Upper lobe of left lung (tissue), 6 donors: ENCODE data around the gene MMP3. TPM values are rescaled to one million over a fixed set of nuclear protein-coding genes. Genes with fewer than 3 reads are reported as not detected.

Experiments
- ATAC-seq, 2 donors: fragments of 200-7000 bp; cut with Tn5 transposase; one replicate each; pipeline ENCODE4 v1.9.1; 2022; ENCODE audit warnings: mild to moderate bottlenecking in 2 of 2, moderate library complexity in 2 of 2; ENCODE audit not compliant: low FRiP score in 2 of 2
- DNase-seq, 2 donors: peaks; one replicate each; pipeline ENCODE4 v3.0.0-alpha.2; 2019 to 2020
- H3K27ac ChIP-seq, 4 donors: fragments of 200-600 bp; sonication (generic); one replicate each; pipeline ENCODE4 v1.5.1; 2016 to 2019
- H3K27me3 ChIP-seq, 4 donors: fragments of 200-600 bp; sonication (generic); one replicate each; pipeline ENCODE4 v1.5.1; 2017 to 2019
- H3K36me3 ChIP-seq, 4 donors: fragments of 200-600 bp; sonication (generic); one replicate each; pipeline ENCODE4 v1.5.1; 2016 to 2019
- H3K4me1 ChIP-seq, 4 donors: fragments of 200-600 bp; sonication (generic); one replicate each; pipeline ENCODE4 v1.5.1; 2018 to 2019
- H3K4me3 ChIP-seq, 4 donors: fragments of 200-600 bp; sonication (generic); one replicate each; pipeline ENCODE4 v1.5.1; 2017 to 2019; ENCODE audit warnings: mild to moderate bottlenecking in 2 of 4, moderate library complexity in 1 of 4
- H3K9me3 ChIP-seq, 4 donors: fragments of 200-600 bp; sonication (generic); one replicate each; pipeline ENCODE4 v1.5.1; 2018 to 2019
- CTCF ChIP-seq, 6 experiments: fragments of 450-650 bp in 4 of 6; fragments of 200-600 bp in 2 of 6; sonication (generic) in 2 of 6; IDR thresholded peaks; one replicate each; pipeline ENCODE4 v1.5.1; 2016 to 2019; ENCODE audit warnings: antibody characterized with exemption in 6 of 6
- EP300 ChIP-seq, 4 donors: sonication (generic); formaldehyde crosslinking; IDR thresholded peaks; one replicate each; pipeline ENCODE4 v1.5.1; 2017; ENCODE audit warnings: antibody characterized with exemption in 4 of 4, control low read depth in 2 of 4
- POLR2A ChIP-seq, 4 donors: fragments of 450-650 bp; IDR thresholded peaks; one replicate each; pipeline ENCODE4 v1.5.1; 2016 to 2017; ENCODE audit warnings: antibody characterized with exemption in 4 of 4, mild to moderate bottlenecking in 2 of 4
- POLR2AphosphoS5 ChIP-seq, 2 donors: sonication (generic); formaldehyde crosslinking; IDR thresholded peaks; one replicate each; pipeline ENCODE4 v1.5.1; 2017; ENCODE audit warnings: antibody characterized with exemption in 2 of 2
- WGBS, 2 donors: methylation state at CpG; one replicate each; pipeline ENCODE4 v1.1.5; 2017 to 2018; 5-methylcytosine and 5-hydroxymethylcytosine counted together
- total RNA-seq, 6 donors: library from RNA; depleted of rRNA in 4 of 6; stranded (reverse); fragments of >200 nt in 4 of 6; gene quantifications; one replicate each; pipeline versions ENCODE4 v1.1.0 to v1.2.1, GENCODE V29; 2016 to 2021
- donor health status: DM: no; HTN: no; CAD: no; lungs with moderate emphysema.
- donor health status: DM: no; HTN: yes; CAD: no; lungs with severe emphysema.

MMP3 gene
- total RNA-seq, 6 donors from 2014 or later: 0.47 to 1.8 TPM; not detected in 4

- WGBS, 2 donors: 87 to 90% methylated on average over 4 of the region's 4 CpGs
- DNase-seq: no peak
- peaks cover 0 to 6% (median 0%) of the 10 kb centered on the region in 4 donors for H3K4me1 ChIP-seq
- TF ChIP-seq POLR2A (IDR thresholded peaks at IDR 0.05): no peak
- TF ChIP-seq EP300 (IDR thresholded peaks at IDR 0.05): no peak
- no peak for TF ChIP-seq POLR2AphosphoS5 (IDR thresholded peaks at IDR 0.05)
- TF ChIP-seq CTCF (IDR thresholded peaks at IDR 0.05): no peak
- ATAC-seq: no peak
- H3K4me3 ChIP-seq: no peak overlapping the region
- no peaks in the 10 kb centered on the region for H3K36me3 ChIP-seq
- no peaks in the 10 kb centered on the region for H3K9me3 ChIP-seq
- H3K27ac ChIP-seq: no peak overlapping the region
- H3K27me3 ChIP-seq: no peaks in the 10 kb centered on the region
Measured at GRCh38 chr11:102791271-102792036, 52.0 kb downstream of the MMP3 start.

GRCh38 chr11:102788334-102788995 lies 54.9 kb downstream of the MMP3 start:
- no peak for TF ChIP-seq EP300 (IDR thresholded peaks at IDR 0.05)
- no peak for TF ChIP-seq CTCF (IDR thresholded peaks at IDR 0.05)
- no peak for TF ChIP-seq POLR2A (IDR thresholded peaks at IDR 0.05)
- TF ChIP-seq POLR2AphosphoS5 (IDR thresholded peaks at IDR 0.05): no peak
- no peak overlapping the region for H3K4me3 ChIP-seq
- H3K27me3 ChIP-seq: no peaks in the 10 kb centered on the region
- WGBS, 2 donors: 87 to 91% methylated on average over 8 of the region's 8 CpGs
- ATAC-seq: no peak
- H3K36me3 ChIP-seq: no peaks in the 10 kb centered on the region
- no peaks in the 10 kb centered on the region for H3K4me1 ChIP-seq
- no peak overlapping the region for H3K27ac ChIP-seq
- no peaks in the 10 kb centered on the region for H3K9me3 ChIP-seq
- DNase-seq: no peak

Other genes with a start within 250 kb of the MMP3 start
- not detected for gene MMP20, start 218.3 kb downstream of the MMP3 start, total RNA-seq
- not detected for gene MMP27, start 137.8 kb downstream of the MMP3 start, total RNA-seq
- 1 to 10 TPM in 3 of 6 donors, under 1 TPM in 3; under 0.01 to 2.7 (median 0.83) TPM for gene MMP8, start 118.7 kb downstream of the MMP3 start, total RNA-seq
- gene MMP10, start 63.0 kb downstream of the MMP3 start, total RNA-seq: 1 to 10 TPM in 1 of 6 donors, not detected in 5; 1.3 TPM
- gene MMP1, start 45.4 kb downstream of the MMP3 start, total RNA-seq: 10 to 100 TPM in 1 of 6 donors, 1 to 10 TPM in 1, under 1 TPM in 2, not detected in 2; 0.29 to 10.7 (median 1.1) TPM
- under 1 TPM in 1 of 6 donors, not detected in 5; 0.29 TPM for gene MMP12, start 31.4 kb upstream of the MMP3 start, total RNA-seq
- under 1 TPM in 2 of 6 donors, not detected in 4; 0.54 to 0.59 TPM for gene MMP13, start 112.1 kb upstream of the MMP3 start, total RNA-seq
- 10 to 100 TPM; 18.2 to 92.8 (median 43.9) TPM for gene DCUN1D5, start 248.6 kb upstream of the MMP3 start, total RNA-seq